ENCODE results near the gene GAB3. TPM values are rescaled to one million over a fixed set of nuclear protein-coding genes. Genes with fewer than 3 reads are reported as not detected.

The GAB3 gene
- total RNA-seq, 4 donors from 2014 or later: 3.5 to 7.4 (median 5.0) TPM

DNA sequence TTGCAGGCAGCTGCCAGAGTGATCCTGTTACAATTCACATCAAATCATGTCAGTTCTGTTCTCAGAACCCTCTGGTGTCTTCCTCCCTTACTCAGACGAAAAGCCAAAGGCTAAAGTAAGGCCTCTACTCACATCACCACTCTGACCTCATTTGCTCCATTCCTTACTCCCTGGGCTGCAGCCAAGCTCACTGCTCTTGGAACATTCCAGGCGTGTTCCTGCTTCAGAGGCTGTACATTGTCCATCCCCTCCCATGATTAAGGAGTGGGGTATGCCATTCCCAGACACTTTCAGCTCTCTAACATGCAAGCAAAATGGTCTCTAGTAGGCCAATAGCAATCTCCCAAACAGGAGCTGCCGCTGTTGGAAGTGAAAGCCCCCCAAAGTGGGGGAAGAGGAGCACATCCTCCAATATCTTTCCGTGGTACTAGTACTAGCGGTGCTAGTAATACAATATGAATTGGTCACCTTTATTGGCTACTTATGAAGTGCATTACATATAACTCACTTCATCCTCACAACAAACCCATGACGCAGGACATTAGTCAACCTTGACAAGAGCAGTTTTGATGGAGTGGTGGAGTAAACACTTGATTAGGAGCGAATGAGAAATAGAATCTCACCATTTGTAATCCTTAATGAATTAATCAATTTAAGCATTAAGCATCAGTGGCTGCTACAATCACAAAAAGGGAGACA lies 15.0 kb downstream of the GAB3 start:
- peak overlapping the region; percentile 32 to 85 (median 68) for H3K27ac ChIP-seq

DNA sequence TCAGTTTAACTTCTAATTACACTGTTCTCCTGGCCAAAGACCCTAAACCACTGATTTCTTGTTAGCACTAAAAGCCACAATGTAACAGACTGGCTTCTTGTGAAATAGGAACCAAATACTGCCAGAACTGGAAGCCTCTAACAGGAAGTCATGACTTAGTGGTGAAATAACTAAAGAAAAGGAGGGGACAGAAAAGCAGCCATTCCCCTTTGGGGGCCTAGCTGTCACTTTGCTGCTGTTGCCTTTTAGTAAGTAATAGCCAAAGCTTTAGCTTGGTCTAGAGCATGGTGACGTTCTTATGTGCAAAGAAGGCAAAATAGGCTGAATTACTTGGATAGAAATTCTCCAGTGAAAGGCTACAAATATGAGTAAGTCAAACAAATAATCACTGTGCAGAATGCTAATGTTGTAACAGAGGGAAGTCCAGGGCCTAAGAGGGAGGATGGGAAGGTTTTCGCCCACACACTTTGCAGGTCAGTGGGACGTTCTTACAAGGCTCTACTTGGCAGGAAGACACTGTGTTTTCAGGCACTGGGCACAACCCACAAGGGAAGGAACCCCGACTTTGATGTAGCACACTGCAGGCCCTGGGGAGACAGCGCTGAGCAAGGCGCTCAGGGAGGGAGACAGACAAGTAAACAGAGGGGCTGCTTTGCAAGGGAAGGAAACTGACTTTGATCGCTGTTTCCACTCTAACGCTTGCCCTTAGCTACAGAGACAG lies 16.7 kb downstream of the GAB3 start:
- Histone ChIP-seq H3K4me1 (peaks cover 0 to 23% (median 0%) of the 10 kb centered on the region in 4 donors), H3K9me3 (no peaks in the 10 kb centered on the region), H3K36me3 (no peaks in the 10 kb centered on the region), H3K27ac (peak overlapping the region; percentile 57 to 85 (median 73)), H3K4me3 (no peak overlapping the region), H3K27me3 (no peaks in the 10 kb centered on the region)
- DNase-seq: peak in 2 of 3 donors; percentile 45 to 71
- no peak for TF ChIP-seq POLR2A (IDR thresholded peaks at IDR 0.05)
- TF ChIP-seq, protein P1, sequence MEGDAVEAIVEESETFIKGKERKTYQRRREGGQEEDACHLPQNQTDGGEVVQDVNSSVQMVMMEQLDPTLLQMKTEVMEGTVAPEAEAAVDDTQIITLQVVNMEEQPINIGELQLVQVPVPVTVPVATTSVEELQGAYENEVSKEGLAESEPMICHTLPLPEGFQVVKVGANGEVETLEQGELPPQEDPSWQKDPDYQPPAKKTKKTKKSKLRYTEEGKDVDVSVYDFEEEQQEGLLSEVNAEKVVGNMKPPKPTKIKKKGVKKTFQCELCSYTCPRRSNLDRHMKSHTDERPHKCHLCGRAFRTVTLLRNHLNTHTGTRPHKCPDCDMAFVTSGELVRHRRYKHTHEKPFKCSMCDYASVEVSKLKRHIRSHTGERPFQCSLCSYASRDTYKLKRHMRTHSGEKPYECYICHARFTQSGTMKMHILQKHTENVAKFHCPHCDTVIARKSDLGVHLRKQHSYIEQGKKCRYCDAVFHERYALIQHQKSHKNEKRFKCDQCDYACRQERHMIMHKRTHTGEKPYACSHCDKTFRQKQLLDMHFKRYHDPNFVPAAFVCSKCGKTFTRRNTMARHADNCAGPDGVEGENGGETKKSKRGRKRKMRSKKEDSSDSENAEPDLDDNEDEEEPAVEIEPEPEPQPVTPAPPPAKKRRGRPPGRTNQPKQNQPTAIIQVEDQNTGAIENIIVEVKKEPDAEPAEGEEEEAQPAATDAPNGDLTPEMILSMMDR (IDR thresholded peaks at IDR 0.05): no peak

More for the DNA sequence above, 15.0 kb downstream of the GAB3 start:
- peak in 1 of 3 donors; percentile 61 for DNase-seq
- TF ChIP-seq POLR2A (IDR thresholded peaks at IDR 0.05): no peak
- TF ChIP-seq, protein P1 (IDR thresholded peaks at IDR 0.05): no peak
- Histone ChIP-seq H3K4me3 (no peak overlapping the region), H3K36me3 (no peaks in the 10 kb centered on the region), H3K4me1 (peaks cover 0 to 17% (median 0%) of the 10 kb centered on the region in 4 donors), H3K9me3 (no peaks in the 10 kb centered on the region), H3K27me3 (no peaks in the 10 kb centered on the region)

DNA sequence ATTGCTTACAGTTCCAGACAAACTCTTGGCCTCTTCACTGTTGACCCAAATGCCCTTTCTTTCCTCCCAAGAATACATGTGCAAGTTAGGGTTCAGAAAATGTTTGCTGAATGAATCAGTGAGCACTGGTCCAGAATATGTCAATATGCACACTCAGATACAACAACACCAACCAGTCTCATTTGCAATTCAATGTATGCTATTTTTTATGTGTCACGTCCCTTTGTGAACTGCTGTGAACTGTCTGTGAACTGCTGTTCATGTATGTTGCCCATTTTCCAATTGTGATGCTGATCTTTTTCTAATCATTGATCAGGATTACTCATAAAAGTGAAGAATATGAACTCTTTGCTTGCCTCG lies 17.8 kb downstream of the GAB3 start:
- H3K4me1 ChIP-seq: peaks cover 0 to 23% (median 0%) of the 10 kb centered on the region in 4 donors
- H3K27me3 ChIP-seq: no peaks in the 10 kb centered on the region
- H3K27ac ChIP-seq: peak overlapping the region in 3 of 4 donors; percentile 68 to 85 (median 69)
- no peaks in the 10 kb centered on the region for H3K36me3 ChIP-seq
- TF ChIP-seq POLR2A (IDR thresholded peaks at IDR 0.05): no peak
- TF ChIP-seq, protein P1 (IDR thresholded peaks at IDR 0.05): no peak
- no peak for DNase-seq
- H3K9me3 ChIP-seq: no peaks in the 10 kb centered on the region
- H3K4me3 ChIP-seq: no peak overlapping the region

DNA sequence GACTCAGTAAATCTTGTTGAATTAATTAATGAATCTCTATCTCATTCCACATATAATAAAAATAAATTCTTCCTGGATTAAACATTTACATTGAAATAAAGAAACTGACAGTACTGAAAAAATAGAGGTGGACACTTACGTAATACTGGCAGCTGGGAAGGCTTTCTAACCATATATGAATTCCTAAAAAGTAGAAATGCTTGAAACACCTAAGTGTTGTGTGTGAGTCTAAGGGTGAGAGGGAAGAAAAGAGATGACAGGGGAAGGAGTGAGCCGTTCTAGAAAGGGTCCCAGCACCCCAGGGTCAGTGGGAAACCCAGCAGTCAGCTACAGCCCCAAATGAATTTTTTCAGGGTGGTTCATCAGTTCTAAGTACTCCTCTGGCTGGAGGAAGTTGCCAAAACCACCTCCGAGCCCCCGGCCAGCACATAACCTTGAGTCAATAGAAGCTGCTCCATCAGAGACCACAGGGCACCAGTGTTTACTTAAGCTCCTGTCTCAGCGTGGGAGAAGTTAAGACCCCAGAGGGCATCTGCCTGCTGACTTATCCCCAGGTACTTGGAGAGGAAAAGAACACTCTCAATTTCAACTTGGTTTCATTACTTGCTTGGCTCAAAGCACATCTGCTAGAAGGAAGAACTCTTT lies 18.3 kb downstream of the GAB3 start:
- Histone ChIP-seq H3K4me3 (no peak overlapping the region), H3K4me1 (peaks cover 0 to 22% (median 0%) of the 10 kb centered on the region in 4 donors), H3K27ac (peak overlapping the region; percentile 35 to 85 (median 68)), H3K9me3 (no peaks in the 10 kb centered on the region), H3K27me3 (no peaks in the 10 kb centered on the region), H3K36me3 (no peaks in the 10 kb centered on the region)
- DNase-seq: no peak
- TF ChIP-seq POLR2A (IDR thresholded peaks at IDR 0.05): no peak
- TF ChIP-seq, protein P1 (IDR thresholded peaks at IDR 0.05): no peak

DNA sequence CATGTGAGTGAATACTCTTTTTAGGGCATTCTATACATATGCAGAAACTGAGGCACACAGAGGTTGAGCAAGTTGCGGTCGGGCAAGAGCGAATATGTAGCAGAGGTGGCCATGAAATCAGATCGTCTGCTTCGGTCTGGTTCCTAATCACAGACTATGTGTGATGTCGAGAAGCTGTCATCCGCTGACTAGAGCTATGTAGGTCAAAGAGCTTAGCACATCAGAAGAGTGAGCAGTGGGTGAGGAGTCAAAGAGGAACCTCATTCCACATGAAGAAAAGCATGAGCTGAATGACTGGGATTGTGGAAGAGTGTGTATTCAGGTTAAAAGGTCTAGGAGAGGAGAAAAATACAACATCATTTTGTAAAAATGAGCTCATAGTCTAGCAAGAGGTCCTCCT lies 19.0 kb downstream of the GAB3 start:
- Histone ChIP-seq H3K9me3 (no peaks in the 10 kb centered on the region), H3K27ac (peak overlapping the region in 3 of 4 donors; percentile 68 to 85 (median 69)), H3K4me1 (peaks cover 0 to 23% (median 0%) of the 10 kb centered on the region in 4 donors), H3K4me3 (no peak overlapping the region), H3K36me3 (no peaks in the 10 kb centered on the region), H3K27me3 (no peaks in the 10 kb centered on the region)
- TF ChIP-seq POLR2A (IDR thresholded peaks at IDR 0.05): no peak
- TF ChIP-seq, protein P1 (IDR thresholded peaks at IDR 0.05): no peak
- DNase-seq: no peak
